Suprapubic skin (tissue), 4 donors: Measurements from ENCODE around the gene CAMK1D. TPM values are rescaled to one million over a fixed set of nuclear protein-coding genes. Genes with fewer than 3 reads are reported as not detected.

Experiments
- DNase-seq, 2 donors: peaks; one replicate each; pipeline ENCODE4 v3.0.0-alpha.2; 2019; ENCODE audit warnings: low spot score in 2 of 2
- H3K27ac ChIP-seq: fragments of 200-600 bp; sonication (generic); one replicate; pipeline ENCODE4 v1.5.1; 2019
- H3K27me3 ChIP-seq: fragments of 200-600 bp; sonication (generic); one replicate; pipeline ENCODE4 v1.5.1; 2019
- H3K36me3 ChIP-seq: fragments of 200-600 bp; sonication (generic); one replicate; pipeline ENCODE4 v1.5.1; 2019
- H3K4me1 ChIP-seq: fragments of 200-600 bp; sonication (generic); one replicate; pipeline ENCODE4 v1.5.1; 2019
- H3K4me3 ChIP-seq: fragments of 200-600 bp; sonication (generic); one replicate; pipeline ENCODE4 v1.5.1; 2019; ENCODE audit warnings: mild to moderate bottlenecking
- H3K9me3 ChIP-seq: fragments of 200-600 bp; sonication (generic); one replicate; pipeline ENCODE4 v1.5.1; 2019
- CTCF ChIP-seq, 2 donors: fragments of 200-600 bp in 1 of 2; fragments of 450-650 bp in 1 of 2; sonication (generic) in 1 of 2; IDR thresholded peaks; one replicate each; pipeline ENCODE4 v1.5.1; 2016 to 2019; ENCODE audit warnings: antibody characterized with exemption in 2 of 2, mild to moderate bottlenecking in 1 of 2, moderate library complexity in 1 of 2
- EP300 ChIP-seq: sonication (generic); formaldehyde crosslinking; IDR thresholded peaks from one replicate; pipeline ENCODE4 v1.6.1; 2017; ENCODE audit warnings: antibody characterized with exemption
- POLR2A ChIP-seq, 2 donors: fragments of 450-650 bp; IDR thresholded peaks; one replicate each; pipeline ENCODE4 v1.6.1; 2017; ENCODE audit warnings: antibody characterized with exemption in 2 of 2, mild to moderate bottlenecking in 2 of 2, moderate library complexity in 2 of 2
- POLR2AphosphoS5 ChIP-seq, 3 donors: sonication (generic); formaldehyde crosslinking; IDR thresholded peaks; one replicate each; pipeline ENCODE4 v1.6.1; 2017; ENCODE audit warnings: antibody characterized with exemption in 3 of 3
- WGBS: methylation state at CpG from one replicate; pipeline ENCODE4 v1.1.5; 2018; 5-methylcytosine and 5-hydroxymethylcytosine counted together
- total RNA-seq, 4 donors: library from RNA; depleted of rRNA; stranded (reverse); fragments of >200 nt; gene quantifications; one replicate each; pipeline ENCODE4 v1.1.0, GENCODE V29; 2016

The CAMK1D gene
- total RNA-seq, 4 donors from 2014 or later: 26.4 to 31.3 (median 30.2) TPM

GRCh38 chr10:12792889-12793556 lies 443.7 kb downstream of the CAMK1D start:
- TF ChIP-seq CTCF (IDR thresholded peaks at IDR 0.05) (no peak), EP300 (no peak), POLR2A (IDR thresholded peaks at IDR 0.05) (no peak), POLR2AphosphoS5 (IDR thresholded peaks at IDR 0.05) (no peak)

DNA sequence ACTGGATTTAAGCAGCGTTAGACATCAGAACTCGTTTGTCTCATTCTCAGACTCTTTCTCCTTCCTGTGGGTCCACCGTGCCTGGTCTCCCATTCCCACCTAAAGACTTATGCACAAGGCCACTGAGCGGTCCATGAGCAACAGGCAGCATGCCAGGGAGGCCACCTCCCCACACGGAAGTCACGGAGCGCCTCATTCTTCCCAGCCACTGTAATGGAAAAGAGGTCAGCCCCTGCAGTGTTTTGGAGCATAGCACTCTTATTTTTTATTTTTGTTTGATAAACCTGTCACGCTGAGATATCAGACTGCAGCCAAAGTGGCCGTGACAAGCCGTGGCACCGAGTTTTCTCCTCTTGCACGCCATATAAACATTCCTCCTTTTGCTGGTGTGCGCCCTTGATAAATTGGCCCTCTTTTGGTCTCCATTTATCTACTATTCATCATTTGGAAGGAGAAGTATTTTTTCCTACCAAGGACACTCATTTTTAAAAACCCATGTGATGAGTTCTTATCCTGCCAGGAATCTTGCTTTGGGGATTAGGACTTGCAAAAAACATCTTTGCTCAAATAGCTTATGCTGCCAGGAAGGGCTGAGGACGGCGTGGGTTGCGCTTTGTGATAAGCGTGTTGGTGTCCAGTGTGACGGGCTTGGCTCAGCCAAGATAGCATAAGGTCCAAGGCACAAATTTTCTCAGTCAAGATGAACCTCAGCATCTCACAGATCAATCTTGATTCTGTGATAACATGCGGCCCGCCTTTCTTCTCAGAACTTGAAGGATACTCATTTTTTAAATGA lies 446.2 kb downstream of the CAMK1D start:
- DNase-seq: no peak
- H3K27me3 ChIP-seq: no peaks in the 10 kb centered on the region
- H3K4me3 ChIP-seq: no peak overlapping the region
- TF ChIP-seq EP300: no peak
- no peak for TF ChIP-seq POLR2A (IDR thresholded peaks at IDR 0.05)
- TF ChIP-seq CTCF (IDR thresholded peaks at IDR 0.05): no peak
- TF ChIP-seq POLR2AphosphoS5 (IDR thresholded peaks at IDR 0.05): no peak
- no peaks in the 10 kb centered on the region for H3K4me1 ChIP-seq
- WGBS: 89% methylated on average over 20 of the region's 20 CpGs
- no peaks in the 10 kb centered on the region for H3K36me3 ChIP-seq
- H3K9me3 ChIP-seq: no peaks in the 10 kb centered on the region
- no peak overlapping the region for H3K27ac ChIP-seq

More at GRCh38 chr10:12792889-12793556, 443.7 kb downstream of the CAMK1D start:
- DNase-seq: no peak
- Histone ChIP-seq H3K27ac (no peak overlapping the region), H3K4me3 (no peak overlapping the region), H3K4me1 (no peaks in the 10 kb centered on the region), H3K36me3 (no peaks in the 10 kb centered on the region), H3K27me3 (no peaks in the 10 kb centered on the region), H3K9me3 (no peaks in the 10 kb centered on the region)
- 96% methylated on average over 7 of the region's 7 CpGs for WGBS

- H3K27ac ChIP-seq: no peak overlapping the region
- TF ChIP-seq POLR2AphosphoS5 (IDR thresholded peaks at IDR 0.05) (no peak), CTCF (IDR thresholded peaks at IDR 0.05) (no peak), EP300 (no peak), POLR2A (IDR thresholded peaks at IDR 0.05) (no peak)
- 85% methylated on average over 13 of the region's 13 CpGs for WGBS
- no peak for DNase-seq
- H3K4me3 ChIP-seq: no peak overlapping the region
- H3K36me3 ChIP-seq: no peaks in the 10 kb centered on the region
- no peaks in the 10 kb centered on the region for H3K9me3 ChIP-seq
- H3K27me3 ChIP-seq: no peaks in the 10 kb centered on the region
- no peaks in the 10 kb centered on the region for H3K4me1 ChIP-seq
These were observed 447.2 kb downstream of the CAMK1D start for GRCh38 chr10:12796401-12797160.

GRCh38 chr10:12797471-12798262 lies 448.3 kb downstream of the CAMK1D start:
- no peak for DNase-seq
- Histone ChIP-seq H3K27me3 (no peaks in the 10 kb centered on the region), H3K9me3 (no peaks in the 10 kb centered on the region), H3K36me3 (no peaks in the 10 kb centered on the region), H3K4me3 (no peak overlapping the region), H3K4me1 (no peaks in the 10 kb centered on the region), H3K27ac (no peak overlapping the region)
- 87% methylated on average over 11 of the region's 11 CpGs for WGBS
- TF ChIP-seq EP300 (no peak), CTCF (IDR thresholded peaks at IDR 0.05) (no peak), POLR2AphosphoS5 (IDR thresholded peaks at IDR 0.05) (no peak)
